NK-92 (cell line): ENCODE results near the gene ORM2.

Experiments
- DNase-seq: peaks from one replicate; lab custom pipeline; 2025; ENCODE audit not compliant: unreplicated experiment; lab: John Stamatoyannopoulos, UW

ORM2 gene

GRCh38 chr9:114291886-114292590, 37.6 kb upstream of the ORM2 start:
- no peak for DNase-seq

GRCh38 chr9:114294664-114295063, 35.0 kb upstream of the ORM2 start:
- no peak for DNase-seq

- DNase-seq = no peak
Measured at GRCh38 chr9:114296338-114296737, 33.3 kb upstream of the ORM2 start.

- DNase-seq = no peak
Measured at GRCh38 chr9:114299286-114300152, 30.1 kb upstream of the ORM2 start.

- no peak for DNase-seq
Measured at GRCh38 chr9:114300153-114300845, 29.4 kb upstream of the ORM2 start.

GRCh38 chr9:114300846-114301797, 28.5 kb upstream of the ORM2 start:
- DNase-seq = no peak

- DNase-seq = no peak
Measured at GRCh38 chr9:114301798-114302565, 27.7 kb upstream of the ORM2 start.

- no peak for DNase-seq
Measured at GRCh38 chr9:114302727-114303126, 26.9 kb upstream of the ORM2 start.

DNA sequence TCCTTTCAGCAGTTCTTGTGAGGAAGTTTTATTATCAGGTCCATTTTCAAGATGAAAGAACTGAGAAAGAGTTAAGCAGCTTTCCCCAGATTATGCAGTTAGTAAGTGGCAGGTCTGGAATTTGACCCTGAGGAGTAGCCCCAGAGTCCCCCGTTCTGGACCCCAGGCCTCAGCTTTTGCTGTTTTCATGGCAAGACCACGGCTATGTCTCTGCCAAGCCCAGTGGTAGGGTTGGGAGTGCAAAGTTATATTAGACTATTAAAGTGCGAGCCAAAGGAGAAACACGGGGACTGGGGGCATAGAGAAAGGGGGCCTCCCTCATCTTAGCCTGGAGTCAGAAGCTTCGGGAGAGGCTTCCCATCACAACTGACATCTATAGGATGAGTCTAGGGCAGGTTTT, 26.1 kb upstream of the ORM2 start:
- no peak for DNase-seq

GRCh38 chr9:114303977-114304376, 25.7 kb upstream of the ORM2 start:
- DNase-seq = no peak

- DNase-seq = no peak
Measured at GRCh38 chr9:114304416-114305188, 25.1 kb upstream of the ORM2 start.

- DNase-seq = no peak
Measured at GRCh38 chr9:114307899-114308267, 21.8 kb upstream of the ORM2 start.

DNA sequence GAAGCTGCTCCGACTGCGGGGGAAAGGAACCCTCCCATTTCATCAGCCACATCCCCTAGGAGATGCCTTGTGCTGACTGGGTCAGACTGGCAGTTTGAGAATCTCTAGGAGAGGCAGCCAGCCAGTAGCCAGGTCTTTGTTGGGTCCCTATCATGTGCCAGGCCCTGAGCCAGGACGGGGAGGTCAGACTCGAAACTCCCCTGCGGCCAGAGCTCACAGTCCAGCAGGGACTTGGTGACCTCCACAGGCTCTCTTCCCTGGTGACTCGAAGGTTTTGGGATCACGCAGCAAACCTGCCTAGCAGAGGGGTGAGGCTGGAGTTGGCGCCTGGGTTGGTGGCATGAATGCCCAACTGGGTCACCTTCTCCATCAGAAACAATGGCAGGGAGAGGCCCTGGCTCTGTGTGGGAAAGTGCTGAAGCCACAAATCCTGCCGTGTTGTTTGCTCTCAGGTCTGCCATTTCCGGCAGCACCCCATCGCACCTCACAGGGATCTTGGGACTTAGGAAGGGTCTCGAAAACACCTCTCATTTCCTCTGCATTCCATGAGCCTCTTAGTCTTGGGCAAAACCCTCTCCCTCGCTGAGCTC, 21.2 kb upstream of the ORM2 start:
- DNase-seq = no peak

- DNase-seq = no peak
Measured at GRCh38 chr9:114309096-114309495, 20.6 kb upstream of the ORM2 start.

GRCh38 chr9:114310471-114311450, 18.9 kb upstream of the ORM2 start:
- no peak for DNase-seq

- no peak for DNase-seq
Measured at GRCh38 chr9:114311571-114312512, 17.8 kb upstream of the ORM2 start.

DNA sequence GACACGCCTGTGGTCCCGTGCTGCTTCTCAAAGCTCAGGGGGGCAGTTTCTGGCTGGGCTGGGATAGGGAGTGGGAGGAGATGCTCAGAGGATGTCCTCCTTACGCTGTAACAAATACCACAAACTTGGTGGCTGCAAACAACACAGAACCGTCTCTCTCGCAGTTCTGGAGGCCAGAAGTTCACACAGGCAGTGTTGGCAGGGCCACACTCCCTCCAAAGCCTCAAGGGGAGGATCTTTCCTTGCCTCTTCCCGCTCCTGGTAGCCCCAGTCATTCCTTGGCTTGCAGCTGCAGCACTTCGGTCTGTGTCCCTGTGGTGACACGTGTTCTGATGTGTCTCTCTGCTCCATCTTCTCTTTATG, 17.2 kb upstream of the ORM2 start:
- no peak for DNase-seq
